Measurements from ENCODE around the gene AATF. TPM values are rescaled to one million over a fixed set of nuclear protein-coding genes. Genes with fewer than 3 reads are reported as not detected.

Gene AATF
- total RNA-seq, 2 experiments from 2014 or later, result 40.3 to 40.8 TPM

- no peak overlapping the region for H3K27ac ChIP-seq (ENCODE audit: low read depth in 1 of 2, low read length in 2 of 2)
- DNase-seq (no peak), ATAC-seq (ENCODE audit: poor library complexity) (no peak)
- peaks cover 5% of the 10 kb centered on the region for H3K4me1 ChIP-seq (ENCODE audit: insufficient read depth, low read length)
- no peaks in the 10 kb centered on the region for H3K9me3 ChIP-seq (ENCODE audit: control insufficient read depth in 1 of 2, insufficient read depth in 1 of 2, low read length in 2 of 2)
- Mint-ChIP-seq H3K27ac (peak overlapping the region; percentile 49), H3K9me3 (no peaks in the 10 kb centered on the region), H3K27me3 (no peaks in the 10 kb centered on the region), H3K4me3 (no peak overlapping the region), H3K36me3 (ENCODE audit: low read depth) (peaks cover 40% of the 10 kb centered on the region), H3K4me1 (ENCODE audit: low read depth) (peaks cover 13% of the 10 kb centered on the region)
- ChIA-PET POLR2A (no interaction called here), CTCF (interaction anchor here (2.7 to 3.2 kb wide), 2 partner anchors 416 to 443 kb away, joined by 13 to 20 read pairs; partner anchors contain the start of gene MRM1)
- TF ChIP-seq, protein P1, sequence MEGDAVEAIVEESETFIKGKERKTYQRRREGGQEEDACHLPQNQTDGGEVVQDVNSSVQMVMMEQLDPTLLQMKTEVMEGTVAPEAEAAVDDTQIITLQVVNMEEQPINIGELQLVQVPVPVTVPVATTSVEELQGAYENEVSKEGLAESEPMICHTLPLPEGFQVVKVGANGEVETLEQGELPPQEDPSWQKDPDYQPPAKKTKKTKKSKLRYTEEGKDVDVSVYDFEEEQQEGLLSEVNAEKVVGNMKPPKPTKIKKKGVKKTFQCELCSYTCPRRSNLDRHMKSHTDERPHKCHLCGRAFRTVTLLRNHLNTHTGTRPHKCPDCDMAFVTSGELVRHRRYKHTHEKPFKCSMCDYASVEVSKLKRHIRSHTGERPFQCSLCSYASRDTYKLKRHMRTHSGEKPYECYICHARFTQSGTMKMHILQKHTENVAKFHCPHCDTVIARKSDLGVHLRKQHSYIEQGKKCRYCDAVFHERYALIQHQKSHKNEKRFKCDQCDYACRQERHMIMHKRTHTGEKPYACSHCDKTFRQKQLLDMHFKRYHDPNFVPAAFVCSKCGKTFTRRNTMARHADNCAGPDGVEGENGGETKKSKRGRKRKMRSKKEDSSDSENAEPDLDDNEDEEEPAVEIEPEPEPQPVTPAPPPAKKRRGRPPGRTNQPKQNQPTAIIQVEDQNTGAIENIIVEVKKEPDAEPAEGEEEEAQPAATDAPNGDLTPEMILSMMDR (IDR thresholded peaks at IDR 0.05), result no peak
- no peaks in the 10 kb centered on the region for H3K27me3 ChIP-seq (ENCODE audit: control insufficient read depth in 1 of 2, insufficient read depth in 2 of 2, low read length in 2 of 2)
- no peak overlapping the region for H3K4me3 ChIP-seq (ENCODE audit: low read length)
- intact Hi-C loops (cut with DNase I, micrococcal nuclease), result loop anchor here (5.0 to 10.0 kb wide), 2 partner anchors 189 to 558 kb away; partner anchors contain the start of gene ZNHIT3 (in 1 of the 2)
- H3K36me3 ChIP-seq (ENCODE audit: insufficient read depth, low read length), result peaks cover 23% of the 10 kb centered on the region
Observed at GRCh38 chr17:37045351-37045922, 96.7 kb downstream of the AATF start.

- peaks cover 34% of the 10 kb centered on the region for H3K36me3 ChIP-seq (ENCODE audit: insufficient read depth, low read length)
- Mint-ChIP-seq H3K27ac (peak overlapping the region; percentile 16), H3K4me3 (no peak overlapping the region), H3K4me1 (ENCODE audit: low read depth) (peaks cover 13% of the 10 kb centered on the region), H3K36me3 (ENCODE audit: low read depth) (peaks cover 47% of the 10 kb centered on the region), H3K9me3 (no peaks in the 10 kb centered on the region), H3K27me3 (no peaks in the 10 kb centered on the region)
- intact Hi-C loops (cut with DNase I, micrococcal nuclease), result loop anchor here (1.0 to 10.0 kb wide), 6 partner anchors 187 to 560 kb away; partner anchors contain the start of gene ZNHIT3 (in 1 of the 2)
- POLR2A ChIA-PET, result interaction anchor here (0.9 to 1.3 kb wide), 2 partner anchors 28 to 445 kb away, joined by 3 to 4 read pairs; no protein-coding TSS in a partner anchor
- peaks cover 5% of the 10 kb centered on the region for H3K4me1 ChIP-seq (ENCODE audit: insufficient read depth, low read length)
- peak; percentile 89 for ATAC-seq (ENCODE audit: poor library complexity)
- TF ChIP-seq, protein P1 (IDR thresholded peaks at IDR 0.05), result peak; percentile 88
- CTCF ChIA-PET, result interaction anchor here (0.6 to 3.2 kb wide), 21 partner anchors 9 to 513 kb away, joined by 3 to 20 read pairs (median 4); partner anchors contain the start of genes MRM1, MYO19 and PIGW
- H3K4me3 ChIP-seq (ENCODE audit: low read length), result no peak overlapping the region
- peak; percentile 63 to 85 (median 76) for DNase-seq
- no peaks in the 10 kb centered on the region for H3K9me3 ChIP-seq (ENCODE audit: control insufficient read depth in 1 of 2, insufficient read depth in 1 of 2, low read length in 2 of 2)
- no peak overlapping the region for H3K27ac ChIP-seq (ENCODE audit: low read depth in 1 of 2, low read length in 2 of 2)
- no peaks in the 10 kb centered on the region for H3K27me3 ChIP-seq (ENCODE audit: control insufficient read depth in 1 of 2, insufficient read depth in 2 of 2, low read length in 2 of 2)
Observed at GRCh38 chr17:37047631-37048104, 98.9 kb downstream of the AATF start.

GRCh38 chr17:37048811-37049210 is 100.1 kb downstream of the AATF start:
- H3K4me1 Mint-ChIP-seq (ENCODE audit: low read depth), result peaks cover 8% of the 10 kb centered on the region
- ChIA-PET CTCF (interaction anchor here (1.2 to 3.2 kb wide), 3 partner anchors 32 to 420 kb away, joined by 4 to 13 read pairs (median 7); no protein-coding TSS in a partner anchor), POLR2A (no interaction called here)
- no peak overlapping the region for H3K4me3 ChIP-seq (ENCODE audit: low read length)
- TF ChIP-seq, protein P1 (IDR thresholded peaks at IDR 0.05), result no peak
- H3K4me1 ChIP-seq (ENCODE audit: insufficient read depth, low read length), result peaks cover 5% of the 10 kb centered on the region
- H3K9me3 Mint-ChIP-seq, result no peaks in the 10 kb centered on the region
- H3K4me3 Mint-ChIP-seq, result no peak overlapping the region
- DNase-seq (no peak), ATAC-seq (ENCODE audit: poor library complexity) (no peak)
- peaks cover 33% of the 10 kb centered on the region for H3K36me3 ChIP-seq (ENCODE audit: insufficient read depth, low read length)
- no peaks in the 10 kb centered on the region for H3K27me3 ChIP-seq (ENCODE audit: control insufficient read depth in 1 of 2, insufficient read depth in 2 of 2, low read length in 2 of 2)
- no peak overlapping the region for H3K27ac ChIP-seq (ENCODE audit: low read depth in 1 of 2, low read length in 2 of 2)
- H3K9me3 ChIP-seq (ENCODE audit: control insufficient read depth in 1 of 2, insufficient read depth in 1 of 2, low read length in 2 of 2), result no peaks in the 10 kb centered on the region
- no peak overlapping the region for H3K27ac Mint-ChIP-seq
- peaks cover 43% of the 10 kb centered on the region for H3K36me3 Mint-ChIP-seq (ENCODE audit: low read depth)
- intact Hi-C loops (cut with DNase I, micrococcal nuclease), result loop anchor here (5.0 to 10.0 kb wide), 2 partner anchors 186 to 562 kb away; partner anchors contain the start of gene ZNHIT3 (in 1 of the 2)
- H3K27me3 Mint-ChIP-seq, result no peaks in the 10 kb centered on the region
